CD14-positive monocyte (primary cell): Measurements from ENCODE around the gene TGFBR3. TPM values are rescaled to one million over a fixed set of nuclear protein-coding genes. Genes with fewer than 3 reads are reported as not detected.

ENCODE experiments used
- DNase-seq, 3 donors: peaks; one replicate each; pipeline ENCODE4 v3.0.0-alpha.2; 2011 to 2022
- H2AFZ ChIP-seq: 2 replicates; pipeline ENCODE4 v1.6.0; 2012; ENCODE audit warnings: mild to moderate bottlenecking, low read depth, low read length, inconsistent platforms; ENCODE audit not compliant: insufficient read depth, poor library complexity, severe bottlenecking
- H3K27ac ChIP-seq, 2 donors: 1 replicate in 1 of 2; 2 replicates in 1 of 2; pipeline ENCODE4 v1.5.1; 2012 to 2013; ENCODE audit warnings: low read length in 2 of 2, control low read depth in 1 of 2, inconsistent platforms in 1 of 2, low read depth in 1 of 2, mild to moderate bottlenecking in 1 of 2
- H3K27me3 ChIP-seq, 2 donors: one replicate each; pipeline versions ENCODE4 v1.6.0 to v1.6.1; 2011 to 2013; ENCODE audit warnings: low read length in 2 of 2; ENCODE audit not compliant: control insufficient read depth in 2 of 2, insufficient read depth in 2 of 2
- H3K36me3 ChIP-seq, 2 donors: replicated peaks in 1 of 2; 1 replicate in 1 of 2; 2 replicates in 1 of 2; pipeline versions ENCODE4 v1.5.1 to v1.6.1; 2012 to 2013; ENCODE audit warnings: low read length in 2 of 2, control low read depth in 1 of 2, inconsistent platforms in 1 of 2, mild to moderate bottlenecking in 1 of 2; ENCODE audit not compliant: insufficient read depth in 2 of 2, control insufficient read depth in 1 of 2
- H3K4me1 ChIP-seq, 2 donors: 1 replicate in 1 of 2; 2 replicates in 1 of 2; pipeline versions ENCODE4 v1.5.1 to v1.6.1; 2012 to 2013; ENCODE audit warnings: low read length in 2 of 2, control low read depth in 1 of 2, inconsistent platforms in 1 of 2, mild to moderate bottlenecking in 1 of 2, moderate library complexity in 1 of 2; ENCODE audit not compliant: insufficient read depth in 2 of 2, control insufficient read depth in 1 of 2
- H3K4me2 ChIP-seq: replicated peaks from 2 replicates; pipeline ENCODE3; 2012; ENCODE audit warnings: low read length, moderate library complexity, mild to moderate bottlenecking; ENCODE audit not compliant: poor library complexity, severe bottlenecking; ENCODE audit errors: extremely low read depth
- H3K4me3 ChIP-seq, 3 experiments: fragments of 200-600 bp in 1 of 3; sonication (generic) in 1 of 3; replicated peaks in 1 of 3; 1 replicate in 2 of 3; 2 replicates in 1 of 3; pipeline ENCODE4 v1.5.1; 2011 to 2013; ENCODE audit warnings: low read length in 3 of 3, mild to moderate bottlenecking in 3 of 3, control low read depth in 2 of 3, low read depth in 2 of 3, inconsistent platforms in 1 of 3, moderate library complexity in 1 of 3
- H3K79me2 ChIP-seq: 2 replicates; pipeline ENCODE4 v1.6.0; 2012; ENCODE audit warnings: mild to moderate bottlenecking, control low read depth, inconsistent platforms, low read length, moderate library complexity; ENCODE audit not compliant: insufficient read depth
- H3K9ac ChIP-seq: 2 replicates; pipeline ENCODE4 v1.6.0; 2017; ENCODE audit warnings: low read length, mild to moderate bottlenecking; ENCODE audit not compliant: insufficient read depth, poor library complexity, severe bottlenecking
- H3K9me3 ChIP-seq, 2 donors: replicated peaks in 1 of 2; 1 replicate in 1 of 2; 2 replicates in 1 of 2; pipeline versions ENCODE4 v1.5.1 to v1.6.1; 2012 to 2013; ENCODE audit warnings: low read length in 2 of 2, control low read depth in 1 of 2; ENCODE audit not compliant: control insufficient read depth in 1 of 2, insufficient read depth in 1 of 2
- H4K20me1 ChIP-seq: 2 replicates; pipeline ENCODE4 v1.6.0; 2012; ENCODE audit warnings: mild to moderate bottlenecking, low read length, control low read depth, moderate library complexity; ENCODE audit not compliant: insufficient read depth
- H3K27ac Mint-ChIP-seq, 7 donors: one replicate each; pipeline ENCODE4 v1.8.0; 2020; ENCODE audit warnings: mild to moderate bottlenecking in 7 of 7, mixed read lengths in 7 of 7, moderate library complexity in 6 of 7, inconsistent platforms in 2 of 7
- H3K27me3 Mint-ChIP-seq, 3 donors: one replicate each; pipeline ENCODE4 v1.8.0; 2021 to 2022; ENCODE audit warnings: low read depth in 3 of 3, mild to moderate bottlenecking in 3 of 3, mixed read lengths in 3 of 3, moderate library complexity in 3 of 3, inconsistent platforms in 1 of 3
- H3K36me3 Mint-ChIP-seq, 2 donors: one replicate each; pipeline ENCODE4 v1.8.0; 2020; ENCODE audit warnings: mixed read lengths in 2 of 2, inconsistent platforms in 1 of 2, mild to moderate bottlenecking in 1 of 2
- H3K4me1 Mint-ChIP-seq: one replicate; pipeline ENCODE4 v1.8.0; 2020; ENCODE audit warnings: mild to moderate bottlenecking, mixed read lengths
- H3K4me3 Mint-ChIP-seq, 2 donors: one replicate each; pipeline ENCODE4 v1.8.0; 2020; ENCODE audit warnings: mild to moderate bottlenecking in 2 of 2, mixed read lengths in 2 of 2, moderate library complexity in 1 of 2
- H3K9me3 Mint-ChIP-seq, 7 donors: one replicate each; pipeline ENCODE4 v1.8.0; 2020 to 2022; ENCODE audit warnings: mixed read lengths in 7 of 7, mild to moderate bottlenecking in 6 of 7, moderate library complexity in 6 of 7, inconsistent platforms in 2 of 7
- CTCF ChIP-seq: fragments of 200-600 bp; IDR thresholded peaks from one replicate; pipeline ENCODE4 v1.8.0; 2022; ENCODE audit warnings: antibody characterized with exemption, mild to moderate bottlenecking
- WGBS: methylation state at CpG from one replicate; pipeline ENCODE4 v1.1.5; 2013; ENCODE audit warnings: missing lambda C conversion rate; ENCODE audit not compliant: insufficient coverage; 5-methylcytosine and 5-hydroxymethylcytosine counted together
- intact Hi-C, 2 donors: fragments of 100-400 bp; cut with micrococcal nuclease; formaldehyde crosslinking; loops; one replicate each; pipeline versions ENCODE4 v1.15.0 to v1.15.1; 2023
- polyA plus RNA-seq, 3 donors: library from polyadenylated mRNA; depleted of rRNA in 1 of 3; unstranded in 2 of 3; stranded (reverse) in 1 of 3; fragments of 300-500 nt in 2 of 3; fragments of >200 nt in 1 of 3; fragmentation: Illumina TruSeq in 2 of 3; gene quantifications; 1 replicate in 2 of 3; 2 replicates in 1 of 3; pipeline ENCODE4 v1.2.3, GENCODE V29; 2012 to 2021

Gene TGFBR3
- polyA plus RNA-seq, 3 donors, result 0.09 to 0.28 (median 0.20) TPM

- Histone ChIP-seq H3K36me3 (no peaks in the 10 kb centered on the region), H3K27me3 (peaks cover 15 to 35% of the 10 kb centered on the region in 2 donors), H4K20me1 (no peaks in the 10 kb centered on the region), H3K9ac (no peak overlapping the region), H3K9me3 (no peaks in the 10 kb centered on the region), H3K4me1 (peaks cover under 1% of the 10 kb centered on the region in 2 donors), H2AFZ (no peak overlapping the region), H3K4me2 (no peak overlapping the region), H3K4me3 (no peak overlapping the region), H3K79me2 (no peaks in the 10 kb centered on the region), H3K27ac (no peak overlapping the region)
- no peak for TF ChIP-seq CTCF
- peaks cover 37 to 46% (median 40%) of the 10 kb centered on the region in 3 donors for H3K27me3 Mint-ChIP-seq
- WGBS, result no CpG with 5 or more reads among the region's 3 CpGs
- intact Hi-C loops, result no loop called here
- DNase-seq, result no peak
- H3K9me3 Mint-ChIP-seq, result peaks cover 0 to 7% (median 4%) of the 10 kb centered on the region in 7 donors
- peaks cover 12% of the 10 kb centered on the region for H3K4me1 Mint-ChIP-seq
- H3K27ac Mint-ChIP-seq, result no peak overlapping the region
- no peak overlapping the region for H3K4me3 Mint-ChIP-seq
- H3K36me3 Mint-ChIP-seq, result peaks cover 0 to 6% of the 10 kb centered on the region in 2 donors
Measured at GRCh38 chr1:91891454-91891853, 5.5 kb upstream of the TGFBR3 start.

- H4K20me1 ChIP-seq, result no peaks in the 10 kb centered on the region
- DNase-seq, result no peak
- peaks cover 20% of the 10 kb centered on the region for H3K4me1 Mint-ChIP-seq
- peaks cover 11 to 16% of the 10 kb centered on the region in 2 donors for H3K4me1 ChIP-seq
- H3K27ac Mint-ChIP-seq, result peak overlapping the region in 1 of 7 donors; percentile 40
- H3K36me3 ChIP-seq, result no peaks in the 10 kb centered on the region
- WGBS, result 100% methylated on average over 1 of the region's 5 CpGs
- peaks cover 0 to 4% of the 10 kb centered on the region in 2 donors for H3K9me3 ChIP-seq
- peaks cover 0 to 8% (median 5%) of the 10 kb centered on the region in 7 donors for H3K9me3 Mint-ChIP-seq
- intact Hi-C loops, result no loop called here
- peaks cover 49 to 53% (median 49%) of the 10 kb centered on the region in 3 donors for H3K27me3 Mint-ChIP-seq
- H3K36me3 Mint-ChIP-seq, result peaks cover 0 to 8% of the 10 kb centered on the region in 2 donors
- no peak overlapping the region for H3K4me3 Mint-ChIP-seq
- no peak overlapping the region for H3K27ac ChIP-seq
- TF ChIP-seq CTCF, result no peak
- H2AFZ ChIP-seq, result no peak overlapping the region
- no peak overlapping the region for H3K4me3 ChIP-seq
- H3K4me2 ChIP-seq, result no peak overlapping the region
- H3K27me3 ChIP-seq, result peaks cover 25 to 47% of the 10 kb centered on the region in 2 donors
- H3K9ac ChIP-seq, result no peak overlapping the region
- no peaks in the 10 kb centered on the region for H3K79me2 ChIP-seq
Measured at GRCh38 chr1:91889717-91890459, 3.9 kb upstream of the TGFBR3 start.
